OCI-LY7 (cell line): ENCODE data around the gene ANGPT4.

Source experiments
- CTCF ChIP-seq: fragments of 200-600 bp; sonication (generic); conservative IDR thresholded peaks from 2 replicates; pipeline ENCODE4 v1.5.1; 2014; ENCODE audit warnings: mild to moderate bottlenecking, antibody characterized with exemption, low read length, moderate library complexity, mixed read lengths
- EZH2phosphoT487 ChIP-seq: fragments of 200-600 bp; sonication (generic); IDR thresholded peaks from 2 replicates; pipeline ENCODE4 v1.6.1; 2018; ENCODE audit warnings: low read depth, borderline replicate concordance, mild to moderate bottlenecking, mixed run types, antibody characterized with exemption, low read length, moderate library complexity, mixed read lengths

GRCh38 chr20:870758-871157, 45.4 kb downstream of the ANGPT4 start:
- TF ChIP-seq CTCF (no peak), EZH2phosphoT487 (no peak)
